HEK293 (cell line): ENCODE data around the gene SETD9.

Experiments
- CTCF ChIA-PET: fragments of 350-600 bp; formaldehyde crosslinking; extraction: SDS; loops from one replicate; lab custom pipeline; 2021; ENCODE audit warnings: antibody characterized with exemption; lab: Yijun Ruan, JAX
- POLR2A ChIA-PET: fragments of 300-600 bp; formaldehyde crosslinking; extraction: SDS; loops from one replicate; lab custom pipeline; 2020; ENCODE audit warnings: antibody characterized with exemption, inconsistent platforms; lab: Yijun Ruan, JAX
- H3K27ac ChIP-seq: fragments of 200-500 bp; sonication (Bioruptor generic); 2 replicates; pipeline ENCODE4 v1.5.1; 2014; ENCODE audit warnings: low read depth, low read length, control low read depth, inconsistent platforms; ENCODE audit errors: extremely low read depth
- H3K36me3 ChIP-seq, 2 experiments: fragments of 200-500 bp in 1 of 2; sonication (Bioruptor generic) in 1 of 2; 1 replicate in 1 of 2; 2 replicates in 1 of 2; pipeline ENCODE4 v1.5.1; 2014 to 2017; ENCODE audit warnings: inconsistent platforms in 2 of 2, low read length in 2 of 2; ENCODE audit not compliant: control insufficient read depth in 2 of 2, insufficient read depth in 1 of 2
- H3K4me1 ChIP-seq: fragments of 200-500 bp; sonication (Bioruptor generic); 2 replicates; pipeline ENCODE4 v1.5.1; 2014; ENCODE audit warnings: mild to moderate bottlenecking, low read length, inconsistent platforms; ENCODE audit not compliant: control insufficient read depth, insufficient read depth
- H3K4me3 ChIP-seq: 2 replicates; pipeline ENCODE4 v1.5.1; 2011; ENCODE audit warnings: low read depth, mild to moderate bottlenecking, control low read depth, low read length, moderate library complexity
- H3K9me3 ChIP-seq: fragments of 200-500 bp; sonication (Bioruptor generic); 2 replicates; pipeline ENCODE4 v1.5.1; 2014; ENCODE audit warnings: low read depth, low read length, inconsistent platforms; ENCODE audit not compliant: control insufficient read depth, insufficient read depth
- GLI4 ChIP-seq: fragments of 450-650 bp; formaldehyde crosslinking; IDR thresholded peaks from 2 replicates; pipeline ENCODE4 v1.5.1; 2016; ENCODE audit warnings: missing biosample characterization, missing genetic modification characterization
- OSR2 ChIP-seq: fragments of 450-650 bp; formaldehyde crosslinking; IDR thresholded peaks from 2 replicates; pipeline ENCODE4 v1.5.1; 2016; ENCODE audit warnings: missing biosample characterization, missing genetic modification characterization
- RBAK ChIP-seq: fragments of 450-650 bp; formaldehyde crosslinking; IDR thresholded peaks from 2 replicates; pipeline ENCODE4 v1.5.1; 2016; ENCODE audit warnings: missing biosample characterization, missing genetic modification characterization
- WT1 ChIP-seq: fragments of 450-650 bp; formaldehyde crosslinking; IDR thresholded peaks from 2 replicates; pipeline ENCODE4 v1.5.1; 2016; ENCODE audit warnings: missing biosample characterization, missing genetic modification characterization
- YY1 ChIP-seq: fragments of 450-650 bp; formaldehyde crosslinking; IDR thresholded peaks from 2 replicates; pipeline ENCODE4 v1.5.1; 2018; ENCODE audit warnings: missing biosample characterization, missing genetic modification characterization
- YY2 ChIP-seq: fragments of 450-650 bp; formaldehyde crosslinking; IDR thresholded peaks from 2 replicates; pipeline ENCODE4 v1.5.1; 2016; ENCODE audit warnings: missing biosample characterization, missing genetic modification characterization
- ZBTB21 ChIP-seq: fragments of 450-650 bp; formaldehyde crosslinking; IDR thresholded peaks from 2 replicates; pipeline ENCODE4 v1.5.1; 2017; ENCODE audit warnings: missing biosample characterization, missing genetic modification characterization
- ZFP3 ChIP-seq: fragments of 450-650 bp; formaldehyde crosslinking; IDR thresholded peaks from 2 replicates; pipeline ENCODE4 v1.5.1; 2016; ENCODE audit warnings: low read depth, missing biosample characterization, missing genetic modification characterization
- ZNF140 ChIP-seq: fragments of 450-650 bp; formaldehyde crosslinking; IDR thresholded peaks from 2 replicates; pipeline ENCODE4 v1.5.1; 2016; ENCODE audit warnings: missing biosample characterization, missing genetic modification characterization
- ZNF221 ChIP-seq: fragments of 450-650 bp; formaldehyde crosslinking; IDR thresholded peaks from 2 replicates; pipeline ENCODE4 v1.5.1; 2017; ENCODE audit warnings: missing biosample characterization, missing genetic modification characterization, borderline replicate concordance
- ZNF274 ChIP-seq, 2 experiments: fragments of 200-500 bp in 1 of 2; fragments of 450-650 bp in 1 of 2; sonication (Bioruptor generic) in 1 of 2; formaldehyde crosslinking in 1 of 2; IDR thresholded peaks; 2 replicates each; pipeline versions ENCODE4 v1.5.1 to v1.6.1; 2014 to 2016; ENCODE audit warnings: borderline replicate concordance in 1 of 2, inconsistent platforms in 1 of 2, low read length in 1 of 2, missing biosample characterization in 1 of 2, missing genetic modification characterization in 1 of 2
- ZNF302 ChIP-seq: fragments of 450-650 bp; formaldehyde crosslinking; IDR thresholded peaks from 2 replicates; pipeline ENCODE4 v1.5.1; 2016; ENCODE audit warnings: missing biosample characterization, missing genetic modification characterization, low read depth
- ZNF341 ChIP-seq: fragments of 450-650 bp; formaldehyde crosslinking; IDR thresholded peaks from 2 replicates; pipeline ENCODE4; 2016; ENCODE audit warnings: low read depth, missing biosample characterization, missing genetic modification characterization
- ZNF544 ChIP-seq: fragments of 450-650 bp; formaldehyde crosslinking; IDR thresholded peaks from 2 replicates; pipeline ENCODE4 v1.5.0; 2017; ENCODE audit warnings: missing biosample characterization, missing genetic modification characterization
- ZNF548 ChIP-seq: fragments of 450-650 bp; formaldehyde crosslinking; IDR thresholded peaks from 2 replicates; pipeline ENCODE4 v1.5.1; 2016; ENCODE audit warnings: missing biosample characterization, missing genetic modification characterization
- ZNF600 ChIP-seq: fragments of 450-650 bp; formaldehyde crosslinking; IDR thresholded peaks from 2 replicates; pipeline ENCODE4 v1.5.1; 2016; ENCODE audit warnings: missing biosample characterization, missing genetic modification characterization
- ZNF624 ChIP-seq: fragments of 450-650 bp; formaldehyde crosslinking; IDR thresholded peaks from 2 replicates; pipeline ENCODE4 v1.5.1; 2017; ENCODE audit warnings: missing biosample characterization, missing genetic modification characterization
- ZNF677 ChIP-seq: fragments of 450-650 bp; IDR thresholded peaks from 2 replicates; pipeline ENCODE4 v1.5.0; 2018; ENCODE audit warnings: missing biosample characterization, mild to moderate bottlenecking, missing genetic modification characterization, moderate library complexity
- ZNF76 ChIP-seq: fragments of 450-650 bp; formaldehyde crosslinking; IDR thresholded peaks from 2 replicates; pipeline ENCODE4; 2016; ENCODE audit warnings: low read depth, missing biosample characterization, missing genetic modification characterization, borderline replicate concordance
- ZNF791 ChIP-seq: fragments of 450-650 bp; formaldehyde crosslinking; IDR thresholded peaks from 2 replicates; pipeline ENCODE4 v1.5.1; 2016; ENCODE audit warnings: missing biosample characterization, missing genetic modification characterization
- ZNF830 ChIP-seq: fragments of 450-650 bp; IDR thresholded peaks from 2 replicates; pipeline ENCODE4 v1.5.0; 2018; ENCODE audit warnings: missing biosample characterization, missing genetic modification characterization, low read depth, mild to moderate bottlenecking, moderate library complexity
- TF ChIP-seq, protein P1 (sequence below): fragments of 450-650 bp; formaldehyde crosslinking; conservative IDR thresholded peaks from 2 replicates; pipeline ENCODE4 v1.5.1; 2016; ENCODE audit warnings: low read depth, missing biosample characterization, missing genetic modification characterization
- TF ChIP-seq, protein P2 (sequence below): fragments of 450-650 bp; formaldehyde crosslinking; IDR thresholded peaks from 2 replicates; pipeline ENCODE4 v1.5.1; 2016; ENCODE audit warnings: missing biosample characterization, missing genetic modification characterization

SETD9 gene

DNA sequence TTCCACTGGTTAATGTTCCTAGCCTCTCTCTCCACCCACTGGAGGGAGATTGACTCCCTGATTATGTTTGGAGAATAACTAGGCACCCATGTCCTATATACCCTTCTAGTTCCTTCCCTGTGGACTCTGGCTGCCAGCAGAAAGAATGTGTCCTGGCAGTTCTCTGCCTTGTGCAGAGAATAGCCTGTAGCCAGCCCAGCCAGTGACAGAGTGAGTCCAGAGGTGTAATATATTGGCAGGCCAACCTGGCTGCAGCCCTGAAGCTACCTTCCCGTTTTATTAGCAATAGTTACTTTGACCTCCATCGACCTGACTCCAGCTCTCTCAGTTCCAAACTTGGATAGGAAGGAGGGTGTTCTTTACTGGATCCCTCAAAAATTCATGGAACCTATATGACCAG lies 8.1 kb downstream of the SETD9 start (continued):
- no peak for TF ChIP-seq ZFP3

DNA sequence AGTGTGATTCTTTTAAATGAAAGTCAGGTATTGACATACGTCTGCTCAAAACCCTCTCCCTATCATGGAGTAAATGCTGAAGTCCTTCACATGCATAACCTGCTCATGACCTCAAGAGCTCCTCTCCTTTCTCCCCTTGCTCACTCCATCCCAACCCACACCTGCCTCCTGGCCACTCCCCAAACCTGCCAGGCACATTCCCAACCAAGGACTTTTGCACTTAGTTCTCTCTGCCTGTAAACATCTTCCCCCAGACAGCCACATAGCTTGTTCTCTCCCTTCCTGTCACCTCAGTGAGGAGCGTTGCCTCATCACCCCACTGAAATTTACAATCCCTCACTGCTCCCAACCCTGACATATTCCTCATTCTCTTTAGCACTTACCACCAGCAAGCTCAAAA lies 8.7 kb downstream of the SETD9 start:
- Histone ChIP-seq H3K4me3 (no peak overlapping the region), H3K27ac (no peak overlapping the region), H3K36me3 (peaks cover 15 to 30% of the 10 kb centered on the region in 2 experiments), H3K4me1 (no peaks in the 10 kb centered on the region), H3K9me3 (no peaks in the 10 kb centered on the region)
- CTCF ChIA-PET = interaction anchor here (2.3 kb wide), 1 partner anchor 220 kb away, joined by 12 read pairs; no protein-coding TSS in a partner anchor
- no peak for TF ChIP-seq ZNF548 (tag by site-specific recombination)
- peak; percentile 80; the same call in 1 of the 2 replicates for TF ChIP-seq ZNF600
- POLR2A ChIA-PET = no interaction called here

DNA sequence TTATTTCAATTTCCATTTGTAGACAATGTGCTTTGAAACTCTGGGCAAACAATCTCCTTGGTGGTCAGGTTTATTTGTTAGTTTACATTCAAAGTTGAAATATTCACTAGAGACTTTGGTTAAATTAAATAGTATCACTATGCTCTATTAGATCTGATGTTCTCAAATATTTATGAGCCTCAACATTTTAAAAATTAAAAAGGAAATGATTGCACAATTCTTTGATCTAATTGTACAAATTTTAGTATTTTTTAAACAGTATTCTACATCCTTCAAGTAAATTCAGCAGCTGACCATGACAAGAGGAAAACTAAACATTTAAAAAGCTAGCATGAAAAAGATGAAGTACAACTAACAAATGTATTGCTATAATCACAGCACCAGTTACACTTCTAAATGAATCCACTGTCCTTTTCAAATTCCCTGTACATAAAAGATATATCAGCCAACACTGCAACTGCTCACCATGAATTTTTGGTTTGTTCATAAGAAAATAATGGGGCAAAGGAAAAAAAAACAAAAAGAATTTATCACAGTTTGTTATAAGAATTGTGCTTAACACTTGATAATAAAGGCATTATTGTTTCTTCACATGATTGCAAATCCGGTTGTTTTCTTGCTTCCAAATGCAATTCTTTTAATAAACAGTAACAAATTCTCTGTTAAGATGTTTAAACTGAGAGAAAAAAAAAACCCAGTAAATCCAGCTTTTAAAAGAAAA lies 10.7 kb downstream of the SETD9 start:
- Histone ChIP-seq H3K4me3 (no peak overlapping the region), H3K9me3 (no peaks in the 10 kb centered on the region), H3K27ac (no peak overlapping the region), H3K36me3 (peaks cover 30 to 50% of the 10 kb centered on the region in 2 experiments), H3K4me1 (no peaks in the 10 kb centered on the region)
- ChIA-PET POLR2A (no interaction called here), CTCF (interaction anchor here (0.6 to 0.9 kb wide), 3 partner anchors 10 to 131 kb away, joined by 3 to 4 read pairs (median 3); no protein-coding TSS in a partner anchor)
- TF ChIP-seq YY2 (tag by site-specific recombination) (no peak), ZNF274 (IDR thresholded peaks at IDR 0.05; ENCODE audit: low read length) (no peak), ZNF274 (tag by site-specific recombination; IDR thresholded peaks at IDR 0.05; ENCODE audit: borderline replicate concordance) (no peak), ZNF140 (tag by site-specific recombination) (no peak), ZNF302 (tag by site-specific recombination) (no peak), ZNF341 (tag by site-specific recombination) (no peak), ZNF830 (no peak), GLI4 (no peak), YY1 (tag by site-specific recombination) (no peak), ZNF791 (tag by site-specific recombination) (no peak), ZBTB21 (no peak), RBAK (tag by site-specific recombination) (no peak), OSR2 (tag by site-specific recombination) (no peak), ZNF624 (tag by site-specific recombination) (no peak), ZNF677 (no peak), ZNF544 (tag by site-specific recombination) (no peak), WT1 (no peak), ZNF221 (tag by site-specific recombination) (no peak), ZNF76 (tag by site-specific recombination) (no peak)
- TF ChIP-seq, protein P1, sequence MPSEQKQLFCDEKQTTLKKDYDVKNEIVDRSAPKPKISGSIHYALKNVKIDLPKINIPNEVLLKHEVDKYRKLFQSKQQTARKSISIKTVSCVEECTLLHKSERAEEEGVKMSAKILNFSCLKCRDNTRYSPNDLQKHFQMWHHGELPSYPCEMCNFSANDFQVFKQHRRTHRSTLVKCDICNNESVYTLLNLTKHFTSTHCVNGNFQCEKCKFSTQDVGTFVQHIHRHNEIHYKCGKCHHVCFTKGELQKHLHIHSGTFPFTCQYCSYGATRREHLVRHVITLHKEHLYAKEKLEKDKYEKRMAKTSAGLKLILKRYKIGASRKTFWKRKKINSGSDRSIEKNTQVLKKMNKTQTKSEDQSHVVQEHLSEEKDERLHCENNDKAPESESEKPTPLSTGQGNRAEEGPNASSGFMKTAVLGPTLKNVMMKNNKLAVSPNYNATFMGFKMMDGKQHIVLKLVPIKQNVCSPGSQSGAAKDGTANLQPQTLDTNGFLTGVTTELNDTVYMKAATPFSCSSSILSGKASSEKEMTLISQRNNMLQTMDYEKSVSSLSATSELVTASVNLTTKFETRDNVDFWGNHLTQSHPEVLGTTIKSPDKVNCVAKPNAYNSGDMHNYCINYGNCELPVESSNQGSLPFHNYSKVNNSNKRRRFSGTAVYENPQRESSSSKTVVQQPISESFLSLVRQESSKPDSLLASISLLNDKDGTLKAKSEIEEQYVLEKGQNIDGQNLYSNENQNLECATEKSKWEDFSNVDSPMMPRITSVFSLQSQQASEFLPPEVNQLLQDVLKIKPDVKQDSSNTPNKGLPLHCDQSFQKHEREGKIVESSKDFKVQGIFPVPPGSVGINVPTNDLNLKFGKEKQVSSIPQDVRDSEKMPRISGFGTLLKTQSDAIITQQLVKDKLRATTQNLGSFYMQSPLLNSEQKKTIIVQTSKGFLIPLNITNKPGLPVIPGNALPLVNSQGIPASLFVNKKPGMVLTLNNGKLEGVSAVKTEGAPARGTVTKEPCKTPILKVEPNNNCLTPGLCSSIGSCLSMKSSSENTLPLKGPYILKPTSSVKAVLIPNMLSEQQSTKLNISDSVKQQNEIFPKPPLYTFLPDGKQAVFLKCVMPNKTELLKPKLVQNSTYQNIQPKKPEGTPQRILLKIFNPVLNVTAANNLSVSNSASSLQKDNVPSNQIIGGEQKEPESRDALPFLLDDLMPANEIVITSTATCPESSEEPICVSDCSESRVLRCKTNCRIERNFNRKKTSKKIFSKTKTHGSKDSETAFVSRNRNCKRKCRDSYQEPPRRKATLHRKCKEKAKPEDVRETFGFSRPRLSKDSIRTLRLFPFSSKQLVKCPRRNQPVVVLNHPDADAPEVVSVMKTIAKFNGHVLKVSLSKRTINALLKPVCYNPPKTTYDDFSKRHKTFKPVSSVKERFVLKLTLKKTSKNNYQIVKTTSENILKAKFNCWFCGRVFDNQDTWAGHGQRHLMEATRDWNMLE = no peak
- TF ChIP-seq, protein P2, sequence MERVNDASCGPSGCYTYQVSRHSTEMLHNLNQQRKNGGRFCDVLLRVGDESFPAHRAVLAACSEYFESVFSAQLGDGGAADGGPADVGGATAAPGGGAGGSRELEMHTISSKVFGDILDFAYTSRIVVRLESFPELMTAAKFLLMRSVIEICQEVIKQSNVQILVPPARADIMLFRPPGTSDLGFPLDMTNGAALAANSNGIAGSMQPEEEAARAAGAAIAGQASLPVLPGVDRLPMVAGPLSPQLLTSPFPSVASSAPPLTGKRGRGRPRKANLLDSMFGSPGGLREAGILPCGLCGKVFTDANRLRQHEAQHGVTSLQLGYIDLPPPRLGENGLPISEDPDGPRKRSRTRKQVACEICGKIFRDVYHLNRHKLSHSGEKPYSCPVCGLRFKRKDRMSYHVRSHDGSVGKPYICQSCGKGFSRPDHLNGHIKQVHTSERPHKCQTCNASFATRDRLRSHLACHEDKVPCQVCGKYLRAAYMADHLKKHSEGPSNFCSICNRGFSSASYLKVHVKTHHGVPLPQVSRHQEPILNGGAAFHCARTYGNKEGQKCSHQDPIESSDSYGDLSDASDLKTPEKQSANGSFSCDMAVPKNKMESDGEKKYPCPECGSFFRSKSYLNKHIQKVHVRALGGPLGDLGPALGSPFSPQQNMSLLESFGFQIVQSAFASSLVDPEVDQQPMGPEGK (tag by site-specific recombination) = no peak
